NCI-H146 (cell line): ENCODE results near the gene PRDX1.
"Not testable (repeated sequence)": the region's sequence is repeated elsewhere in the genome, so short reads cannot be mapped to it uniquely, and the experiment has no call there.

Source experiments
- DNase-seq: peaks from one replicate; lab custom pipeline; 2025; lab: John Stamatoyannopoulos, UW

The PRDX1 gene

DNA sequence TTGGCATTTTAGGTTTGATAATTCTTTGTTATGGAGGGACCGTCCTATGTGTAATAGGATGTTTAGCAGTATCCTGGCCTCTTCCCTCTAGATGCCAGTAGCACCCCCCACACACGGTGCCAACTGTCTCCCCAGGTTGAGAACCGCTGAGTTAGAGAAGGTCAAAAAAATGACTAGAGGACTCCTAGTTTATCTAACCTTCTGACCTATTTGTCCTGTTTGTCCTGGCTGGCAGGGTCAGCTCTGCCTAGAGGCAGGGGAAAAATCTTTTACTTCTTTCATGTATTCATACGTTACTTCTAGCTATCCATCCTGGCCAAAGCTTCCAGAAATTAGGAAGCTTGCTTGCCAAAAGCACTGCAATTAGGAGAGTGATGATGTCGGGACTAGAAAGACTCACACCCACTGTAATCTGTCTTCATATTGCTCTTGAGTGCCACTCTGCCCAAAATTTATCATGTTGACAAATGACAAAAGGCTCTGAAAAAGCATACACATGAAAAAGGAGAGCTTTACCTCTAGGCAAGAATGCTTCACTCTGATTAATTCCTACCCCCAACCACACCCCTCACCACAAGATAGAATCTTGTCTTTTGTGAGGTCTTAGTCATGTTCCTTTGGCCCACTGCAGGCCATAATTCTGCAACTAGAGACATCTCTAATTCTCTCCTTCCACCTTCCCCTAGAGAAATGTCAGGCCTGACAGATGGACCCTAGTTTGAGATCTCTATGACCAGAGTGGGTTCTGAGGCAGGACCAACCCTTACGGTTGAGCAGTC is 14.5 kb upstream of the PRDX1 start:
- DNase-seq, result no peak

DNA sequence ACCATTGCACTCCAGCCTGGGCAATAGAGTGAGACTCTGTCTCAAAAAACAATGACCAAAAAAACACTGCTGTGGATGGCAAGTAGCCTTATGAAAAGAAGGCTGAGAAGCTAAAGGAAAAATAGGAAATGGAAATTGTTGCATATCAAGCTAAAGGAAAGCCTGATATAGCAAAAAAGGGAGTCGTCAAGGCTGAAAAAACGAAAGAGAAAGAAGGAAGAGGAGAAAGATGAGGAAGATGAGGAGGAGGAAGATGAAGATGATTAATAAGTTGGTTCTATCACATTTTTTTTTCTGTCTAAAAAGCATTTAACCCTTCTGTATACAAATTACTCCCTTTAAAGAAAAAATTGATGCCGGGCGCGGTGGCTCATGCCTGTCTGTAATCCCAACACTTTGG is 10.2 kb upstream of the PRDX1 start:
- no peak for DNase-seq

DNA sequence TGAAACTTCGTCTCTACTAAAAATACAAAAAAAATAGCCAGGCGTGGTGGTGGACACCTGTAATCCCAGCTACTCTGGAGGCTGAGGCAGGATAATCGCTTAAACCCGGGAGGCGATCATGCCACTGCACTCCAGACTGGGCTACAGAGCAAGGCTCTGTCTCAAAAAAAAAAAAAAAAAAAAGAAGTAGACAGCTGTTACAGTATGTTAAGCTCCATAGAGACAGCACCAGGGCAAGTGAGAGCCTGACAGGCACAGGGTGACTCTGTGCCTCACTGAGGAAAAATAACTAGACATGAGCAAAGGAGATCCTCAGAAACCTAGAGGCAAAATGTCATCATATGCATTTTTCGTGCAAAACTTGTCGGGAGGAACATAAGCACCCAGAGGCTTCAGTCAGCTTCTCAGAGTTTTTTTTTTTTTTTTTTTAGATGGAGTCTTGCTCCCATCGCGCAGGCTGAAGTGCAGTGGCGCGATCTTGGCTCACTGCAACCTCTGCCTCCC is 9.0 kb upstream of the PRDX1 start:
- no peak for DNase-seq

GRCh38 chr1:45526135-45526644 is 4.5 kb upstream of the PRDX1 start:
- no peak for DNase-seq

DNA sequence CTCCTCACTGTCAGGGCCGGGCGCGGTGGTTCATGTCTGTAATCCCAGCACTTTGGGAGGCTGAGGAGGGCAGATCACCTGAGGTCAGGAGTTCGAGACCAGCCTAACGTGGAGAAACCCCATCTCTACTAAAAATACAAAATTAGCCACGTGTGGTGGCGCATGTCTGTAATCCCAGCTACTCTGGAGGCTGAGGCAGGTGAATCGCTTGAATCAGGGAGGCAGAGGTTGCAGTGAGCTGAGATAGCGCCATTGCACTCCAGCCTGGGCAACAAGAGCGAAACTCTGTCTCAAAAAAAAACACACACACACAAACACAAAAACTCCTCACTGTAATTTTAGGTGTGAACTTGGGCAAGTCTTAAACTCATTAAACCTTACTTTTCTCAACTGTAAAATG is 2.3 kb upstream of the PRDX1 start:
- DNase-seq, result not testable (repeated sequence)

DNA sequence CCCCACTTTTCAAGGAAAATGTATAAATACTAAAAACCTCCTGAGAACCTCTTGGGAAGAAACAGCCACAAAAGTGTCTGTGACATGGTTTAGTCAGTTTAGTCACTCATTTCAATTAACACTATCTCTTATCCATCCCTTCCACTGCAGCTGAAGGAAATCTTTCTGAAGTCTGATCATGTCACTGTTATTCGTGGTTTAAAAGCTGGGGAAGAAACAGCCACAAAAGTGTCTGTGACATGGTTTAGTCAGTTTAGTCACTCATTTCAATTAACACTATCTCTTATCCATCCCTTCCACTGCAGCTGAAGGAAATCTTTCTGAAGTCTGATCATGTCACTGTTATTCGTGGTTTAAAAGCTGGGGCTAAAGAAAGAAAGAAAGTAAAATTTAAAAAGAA is 1.8 kb upstream of the PRDX1 start:
- DNase-seq, result not testable (repeated sequence)

GRCh38 chr1:45522324-45523104 is 830 bp upstream of the PRDX1 start:
- peak; percentile 13 for DNase-seq

DNA sequence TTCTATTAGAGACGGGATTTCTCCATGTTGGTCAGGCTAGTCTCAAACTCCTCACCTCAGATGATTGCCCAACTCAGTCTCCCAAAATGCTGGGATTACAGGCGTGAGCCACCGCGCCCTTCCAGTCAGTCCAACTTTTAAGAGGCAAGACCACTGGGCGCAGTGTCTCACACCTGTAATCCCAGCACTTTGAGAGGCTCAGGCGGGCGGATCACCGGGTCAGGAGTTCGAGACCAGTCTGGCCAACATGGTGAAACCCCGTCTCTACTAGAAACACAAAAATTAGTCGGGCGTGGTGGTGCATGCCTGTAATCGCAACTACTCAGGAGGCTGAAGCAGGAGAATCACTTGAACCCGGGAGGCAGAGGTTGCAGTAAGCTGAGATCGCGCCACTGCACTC is 1.9 kb downstream of the PRDX1 start:
- DNase-seq, result not testable (repeated sequence)

- no peak for DNase-seq
These were observed 2.8 kb downstream of the PRDX1 start for GRCh38 chr1:45518910-45519309.

DNA sequence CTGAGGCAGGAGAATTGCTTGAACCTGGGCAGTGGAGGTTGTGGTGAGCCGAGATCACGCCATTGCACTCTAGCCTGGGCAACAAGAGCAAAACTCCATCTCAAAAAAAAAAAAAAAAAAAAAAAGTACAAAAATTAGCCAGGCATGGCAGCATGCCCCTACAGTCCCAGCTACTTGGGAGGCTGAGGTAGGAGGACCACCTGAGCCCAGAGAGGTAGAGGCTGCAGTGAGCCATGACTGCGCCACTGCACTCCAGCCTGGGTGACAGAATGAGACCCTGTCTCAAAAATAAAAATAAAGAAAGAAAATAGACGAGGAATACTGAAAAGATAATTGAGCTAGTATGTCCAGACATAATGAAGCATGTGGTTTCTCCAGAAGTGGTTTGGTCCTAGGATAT is 3.3 kb downstream of the PRDX1 start:
- DNase-seq, result not testable (repeated sequence)

GRCh38 chr1:45516465-45516864 is 5.2 kb downstream of the PRDX1 start:
- no peak for DNase-seq

DNA sequence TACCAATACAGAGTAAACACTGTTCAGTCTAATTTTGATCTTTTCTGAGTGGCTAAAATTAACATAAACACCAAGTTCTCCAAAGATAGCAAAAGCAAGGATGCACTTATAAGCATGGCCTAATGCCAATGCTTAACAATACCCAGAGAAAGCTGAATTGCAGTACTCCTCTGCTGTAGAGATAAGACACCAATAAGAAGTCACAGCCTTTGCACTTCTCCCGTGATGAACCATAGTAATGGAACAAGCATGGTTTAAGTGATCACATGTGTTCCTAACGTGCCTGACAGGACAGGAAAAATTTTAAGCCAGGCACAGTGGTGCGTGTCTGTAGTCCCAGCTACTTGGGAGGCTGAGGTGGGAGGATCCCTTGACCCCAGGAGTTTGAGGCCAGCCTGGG is 5.6 kb downstream of the PRDX1 start:
- no peak for DNase-seq

GRCh38 chr1:45513532-45514260 is 8.0 kb downstream of the PRDX1 start:
- DNase-seq, result not testable (repeated sequence)

- peak; percentile 53 for DNase-seq
These were observed 9.0 kb downstream of the PRDX1 start for GRCh38 chr1:45512641-45513054.

GRCh38 chr1:45510972-45511527 is 10.6 kb downstream of the PRDX1 start:
- no peak for DNase-seq

DNA sequence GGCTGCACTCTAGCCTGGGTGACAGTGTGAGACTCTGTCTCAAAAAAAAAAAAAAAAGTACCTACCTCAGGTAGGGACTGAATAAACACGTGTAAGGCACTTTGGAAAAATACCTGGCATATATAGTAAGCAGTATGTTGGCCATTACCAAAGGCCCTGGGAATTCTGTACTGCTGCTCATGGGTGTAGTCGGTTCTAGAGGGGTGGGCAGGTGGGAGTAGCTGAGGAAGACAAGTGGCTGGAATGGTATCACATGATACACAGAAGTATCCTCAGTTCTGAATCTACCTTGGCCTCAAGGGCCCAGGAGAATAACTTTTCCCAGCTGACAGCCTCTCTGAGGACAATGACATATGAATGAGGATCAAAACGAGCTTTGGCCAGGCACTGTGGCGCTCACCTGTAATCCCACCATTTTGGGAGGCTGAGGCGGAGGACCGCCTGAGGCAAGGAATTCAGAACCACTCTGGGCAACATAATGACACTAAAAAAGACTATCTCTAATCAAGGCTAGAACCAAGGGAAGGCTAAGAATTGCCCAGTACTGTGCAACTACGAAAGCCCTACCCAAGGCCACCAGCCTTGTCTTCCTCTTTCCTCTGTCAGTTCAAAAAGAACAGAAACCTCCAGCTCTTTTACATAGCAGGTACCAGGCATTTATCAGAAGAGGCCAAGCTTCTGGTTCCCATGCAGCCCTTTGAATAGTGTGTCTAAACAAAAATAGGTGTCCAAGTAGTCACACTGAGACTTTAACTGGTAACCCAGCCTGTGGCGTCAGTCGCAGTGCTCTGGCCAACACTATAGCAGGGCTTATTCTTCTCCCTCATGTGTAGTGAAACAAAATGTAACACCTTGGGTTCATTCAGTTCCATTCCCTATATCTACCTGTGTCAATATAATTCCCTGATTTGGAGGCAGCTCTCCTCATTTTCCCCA is 11.4 kb downstream of the PRDX1 start:
- no peak for DNase-seq

GRCh38 chr1:45508295-45509151 is 13.2 kb downstream of the PRDX1 start:
- no peak for DNase-seq

DNA sequence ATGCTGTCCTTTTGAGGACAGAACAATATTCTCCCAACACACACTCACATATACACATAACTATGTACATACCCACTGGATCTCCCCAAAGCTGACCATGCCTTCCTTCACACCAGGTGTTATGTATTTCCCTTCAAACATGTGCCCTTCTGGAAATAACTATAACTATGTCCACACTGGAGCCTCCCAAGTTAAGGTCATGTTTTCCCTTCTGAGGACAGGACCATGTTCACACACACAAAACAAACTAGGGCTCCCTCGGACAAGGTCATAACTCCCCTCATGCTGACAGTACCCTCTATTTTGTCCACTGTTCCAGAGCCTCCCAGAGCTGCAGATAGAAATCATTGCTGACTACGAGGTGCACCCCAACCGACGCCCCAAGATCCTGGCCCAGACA is 13.8 kb downstream of the PRDX1 start:
- DNase-seq, result no peak

- no peak for DNase-seq
These were observed 14.5 kb downstream of the PRDX1 start for GRCh38 chr1:45507195-45507594.
